ENCODE measurements around the gene LAMA1.

LAMA1 gene

GRCh38 chr18:7038330-7038851 lies 79.2 kb downstream of the LAMA1 start:
- no peak for DNase-seq

GRCh38 chr18:7037470-7037869 lies 80.1 kb downstream of the LAMA1 start:
- DNase-seq = no peak

DNA sequence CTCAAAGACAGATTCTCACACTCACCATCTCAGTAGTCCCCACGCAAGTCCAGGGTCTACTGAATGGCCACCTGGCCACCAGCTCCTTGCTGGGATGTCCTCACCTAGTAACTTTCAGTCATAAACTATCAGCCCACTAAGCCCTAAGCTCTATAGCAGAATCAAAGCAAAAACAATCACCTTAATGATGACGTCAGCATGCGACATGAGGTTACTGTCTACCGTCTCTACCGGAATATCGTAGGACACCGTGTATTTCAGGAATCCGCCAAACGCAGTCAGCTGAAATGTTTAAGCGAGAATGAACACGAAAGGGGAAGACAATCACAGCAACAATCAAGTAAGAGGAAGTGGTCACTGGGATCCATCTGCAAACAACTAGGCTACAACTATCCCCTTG lies 81.8 kb downstream of the LAMA1 start:
- no peak for DNase-seq

- DNase-seq = no peak
Observed at GRCh38 chr18:7034924-7035323, 82.7 kb downstream of the LAMA1 start.

DNA sequence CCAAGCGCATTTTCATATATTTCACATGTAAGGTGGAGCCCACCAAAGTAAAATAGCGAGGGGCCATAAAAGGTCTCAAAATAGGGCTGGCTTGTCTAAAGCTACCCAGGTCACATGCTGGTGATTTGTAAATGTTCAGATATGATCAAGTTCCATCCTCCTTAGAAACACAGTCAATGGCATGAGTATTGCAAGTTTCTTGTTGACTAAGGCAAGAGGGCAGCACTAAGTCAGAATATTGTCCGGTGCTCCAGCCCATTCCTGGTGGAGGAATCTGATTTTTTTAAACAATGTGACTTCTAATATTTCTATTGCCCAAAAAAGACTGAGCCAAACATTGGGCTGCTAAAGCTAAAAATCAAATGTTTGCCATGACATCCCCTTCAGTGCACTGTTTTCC lies 85.1 kb downstream of the LAMA1 start:
- DNase-seq = no peak

GRCh38 chr18:7028625-7029024 lies 89.0 kb downstream of the LAMA1 start:
- DNase-seq = no peak

GRCh38 chr18:7025194-7025593 lies 92.4 kb downstream of the LAMA1 start:
- DNase-seq = no peak

- DNase-seq = no peak
Observed at GRCh38 chr18:7023581-7023980, 94.0 kb downstream of the LAMA1 start.

DNA sequence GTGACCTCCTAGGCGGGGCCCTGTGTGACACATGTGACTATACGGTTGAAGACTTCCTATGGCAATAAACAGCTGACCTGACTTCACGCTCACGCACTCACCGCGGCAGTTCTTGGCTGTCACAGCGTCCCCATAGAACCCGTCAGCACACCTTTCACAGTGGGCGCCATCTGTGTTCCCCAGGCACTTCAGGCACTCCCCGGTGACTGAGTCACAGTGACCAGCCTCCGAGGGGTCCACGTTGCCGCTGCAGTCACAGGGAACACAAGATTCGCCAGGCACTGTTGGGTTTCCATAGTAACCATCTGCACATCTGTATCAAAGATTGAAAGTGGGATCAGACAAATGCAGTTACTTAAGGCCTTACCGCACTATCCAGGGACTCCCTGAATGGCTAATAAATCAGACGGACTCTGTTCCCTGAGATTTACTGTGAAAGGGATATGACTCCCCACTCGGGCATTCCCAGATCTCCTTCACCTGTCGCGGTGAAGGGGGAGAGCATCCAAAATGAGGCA lies 94.5 kb downstream of the LAMA1 start:
- no peak for DNase-seq

DNA sequence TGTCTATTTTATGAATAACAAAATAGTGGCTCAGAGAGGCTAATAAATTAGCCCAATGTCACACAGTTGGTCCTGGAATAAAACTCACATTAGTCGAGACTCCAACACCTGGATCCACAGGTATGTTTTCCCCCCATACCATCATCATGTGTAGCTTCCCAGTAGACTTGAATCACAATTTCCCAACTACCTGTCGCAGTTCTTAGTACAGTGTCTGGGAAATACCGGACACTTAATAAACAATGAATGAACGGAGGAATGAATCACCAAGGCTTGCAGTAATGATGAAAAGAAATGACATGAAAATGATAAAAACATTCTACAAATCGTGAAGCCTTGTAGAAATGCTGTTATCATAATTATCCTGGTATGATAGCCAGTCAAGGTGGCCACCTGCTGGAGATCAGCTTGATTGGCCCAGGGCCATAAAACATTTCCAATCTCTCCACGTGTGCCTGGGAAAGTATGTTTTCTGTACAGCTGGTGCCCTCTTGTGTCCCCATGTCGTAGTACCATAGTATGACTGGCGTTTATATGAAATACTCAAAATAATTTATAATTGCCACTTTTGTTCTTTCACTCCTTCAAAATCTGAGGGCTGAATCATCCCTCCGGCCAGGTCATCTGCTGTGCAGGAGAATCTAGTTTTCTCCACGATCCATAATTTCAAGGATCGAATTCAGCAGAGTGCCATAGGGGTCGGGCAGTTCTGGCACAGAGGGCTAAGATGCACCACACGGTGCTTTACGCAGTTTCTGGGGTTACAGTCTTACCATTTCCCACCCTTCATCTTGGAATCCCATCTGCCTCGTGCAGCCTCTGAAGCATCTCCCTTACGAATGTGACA lies 95.4 kb downstream of the LAMA1 start:
- no peak for DNase-seq

DNA sequence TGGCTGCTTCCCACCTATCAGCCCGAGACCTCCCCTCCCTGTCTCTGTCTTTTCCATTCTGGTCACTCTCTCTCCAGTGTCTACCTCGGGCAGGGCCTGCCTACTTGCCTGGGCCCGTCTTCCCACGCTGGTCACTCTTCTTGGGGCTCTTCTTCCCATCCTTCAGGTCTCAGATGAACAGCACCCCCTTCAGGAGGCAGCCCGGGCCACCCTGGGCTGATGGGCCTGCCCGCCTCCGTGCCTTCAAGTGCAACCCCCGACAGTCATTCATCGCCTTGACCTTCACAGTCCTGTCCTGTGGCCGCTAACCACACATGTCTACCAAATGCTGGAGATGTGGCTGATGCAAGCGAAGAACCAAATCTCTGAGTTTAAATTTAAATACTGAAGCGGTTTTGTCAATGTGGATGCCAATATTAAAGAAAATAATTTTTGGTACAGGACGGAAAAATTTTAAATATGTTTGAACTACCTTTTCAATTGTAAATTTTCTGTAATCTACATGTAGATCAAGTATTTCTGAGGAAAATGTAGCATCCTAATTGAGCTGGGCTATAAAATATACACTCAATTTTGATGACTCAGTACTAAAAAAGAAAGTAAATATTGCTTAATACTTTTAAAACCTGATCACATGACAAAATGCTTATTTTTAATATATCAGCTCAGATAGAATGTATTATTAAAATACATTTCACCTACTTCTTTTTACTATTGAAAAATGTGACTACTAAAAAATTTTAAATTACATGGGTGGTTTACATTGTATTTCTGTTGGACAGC lies 96.4 kb downstream of the LAMA1 start:
- DNase-seq = no peak

DNA sequence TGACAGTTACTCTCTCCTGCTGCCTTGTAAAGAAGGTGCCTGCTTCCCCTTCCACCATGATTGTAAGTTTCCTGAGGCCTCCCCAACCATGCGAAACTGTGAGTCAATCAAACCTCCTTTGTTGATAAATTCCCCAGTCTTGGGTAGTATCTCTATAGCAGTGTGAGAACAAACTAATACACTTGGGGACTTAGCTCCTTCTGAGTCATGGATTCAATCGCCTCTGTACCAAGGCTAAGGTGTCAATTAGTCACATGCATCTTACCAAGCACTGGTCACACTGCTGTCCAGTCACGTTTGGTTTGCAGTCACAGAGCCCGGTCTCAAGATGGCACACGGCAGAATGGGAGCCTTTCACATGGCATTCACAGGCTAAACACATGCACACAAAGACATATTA lies 100.6 kb downstream of the LAMA1 start:
- DNase-seq = no peak

GRCh38 chr18:7011142-7011541 lies 106.5 kb downstream of the LAMA1 start:
- DNase-seq = no peak

- DNase-seq = no peak
Observed at GRCh38 chr18:7004009-7004408, 113.6 kb downstream of the LAMA1 start.

- DNase-seq = no peak
Observed at GRCh38 chr18:7002107-7002506, 115.5 kb downstream of the LAMA1 start.

DNA sequence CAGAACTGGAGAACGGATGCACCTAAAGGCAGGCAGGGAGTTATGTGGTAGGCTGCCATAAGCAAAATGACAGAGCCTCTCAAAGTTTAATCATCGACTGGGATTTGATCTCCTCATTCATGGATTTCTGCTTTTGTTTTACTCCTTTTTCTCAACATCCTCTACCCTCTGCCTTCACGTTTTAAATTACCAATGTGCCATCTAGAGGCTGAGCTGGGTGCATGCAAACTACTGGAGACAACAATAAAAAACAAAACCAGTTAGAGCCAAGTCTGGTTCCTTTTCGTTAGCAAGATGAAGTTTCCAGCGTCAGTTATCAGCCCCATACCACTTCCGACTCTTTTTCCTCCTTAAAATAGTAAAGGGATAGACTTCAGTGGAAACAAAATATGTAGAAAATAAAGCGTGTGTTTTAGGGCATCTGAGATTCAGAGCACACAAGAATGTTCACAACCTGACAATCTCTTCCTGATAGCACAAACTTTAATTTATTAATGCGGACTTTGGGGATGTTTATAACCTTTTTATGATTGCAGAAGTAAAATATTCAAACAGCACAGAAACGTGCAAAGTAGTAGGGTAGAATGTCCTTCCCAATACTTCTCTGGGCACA lies 117.0 kb downstream of the LAMA1 start:
- no peak for DNase-seq

DNA sequence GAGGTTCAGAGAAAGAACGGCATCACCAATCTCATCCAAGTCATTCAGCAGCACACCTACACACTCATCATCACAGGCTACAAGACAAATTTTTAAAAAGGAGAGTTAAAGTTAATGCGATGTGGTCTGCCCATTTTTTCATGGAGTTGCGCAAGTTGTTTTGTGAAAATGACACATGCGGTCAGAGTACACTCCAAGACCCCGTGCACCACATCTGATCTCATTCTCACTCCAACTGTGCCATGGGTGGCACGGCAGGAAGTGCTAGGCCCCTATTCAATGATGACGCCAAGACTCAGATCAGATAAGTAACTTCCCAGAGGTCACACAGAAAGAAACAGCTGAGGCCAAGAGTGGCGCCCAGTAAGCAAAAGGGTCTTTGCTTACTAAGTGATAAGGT lies 119.8 kb downstream of the LAMA1 start:
- no peak for DNase-seq

GRCh38 chr18:6994771-6995430 lies 122.7 kb downstream of the LAMA1 start:
- DNase-seq = no peak

- no peak for DNase-seq
Observed at GRCh38 chr18:6994056-6994770, 123.4 kb downstream of the LAMA1 start.

DNA sequence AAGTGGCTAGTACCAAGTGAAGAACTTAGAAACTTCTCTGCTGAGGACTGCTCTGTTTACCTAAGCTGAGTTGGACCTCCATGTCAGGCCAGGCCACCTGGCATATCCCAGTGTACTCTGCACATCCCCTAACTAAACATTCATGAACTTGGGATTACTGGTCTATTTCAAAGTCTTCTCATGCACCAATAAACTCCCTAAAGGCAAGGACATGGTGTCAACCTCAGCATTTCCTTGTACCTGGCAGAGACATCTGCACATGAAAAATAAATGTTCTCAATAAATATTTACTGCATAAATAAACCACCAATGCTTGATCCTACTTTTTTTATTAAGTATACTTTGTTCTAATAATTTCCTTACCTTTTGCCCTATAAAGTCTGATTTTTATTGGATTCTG lies 124.8 kb downstream of the LAMA1 start:
- DNase-seq = no peak

DNA sequence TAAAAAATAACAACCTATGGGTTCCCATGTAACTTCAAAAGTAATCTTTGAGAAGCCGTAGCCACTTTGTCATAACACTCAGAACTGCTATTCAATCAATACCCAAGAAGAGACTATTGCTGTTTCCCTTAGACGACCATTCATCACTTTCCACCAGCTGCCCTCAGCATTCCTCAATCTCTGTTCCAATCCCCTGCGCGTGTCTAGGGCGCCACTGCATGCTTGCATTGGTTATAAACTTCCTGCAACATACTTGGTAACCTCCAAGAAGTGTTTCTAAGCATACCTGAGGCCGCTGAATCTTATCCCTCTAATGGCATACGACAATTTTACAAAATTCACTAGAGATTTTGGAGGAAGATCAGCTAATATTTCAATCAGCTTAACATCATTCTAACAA lies 134.2 kb downstream of the LAMA1 start:
- DNase-seq = no peak

GRCh38 chr18:6982398-6982797 lies 135.2 kb downstream of the LAMA1 start:
- DNase-seq = no peak
